Stimulated activated CD4-positive, alpha-beta T cell treated with anti-CD3 and anti-CD28 coated beads, Interleukin-15, amount 100 ng/mL, for 24 hours (primary cell): ENCODE results near the gene FLAD1.

Experiments
- DNase-seq: peaks from one replicate; pipeline ENCODE4 v3.0.0-alpha.2; 2020

FLAD1 gene

GRCh38 chr1:155018617-155019348, 35.6 kb downstream of the FLAD1 start:
- no peak for DNase-seq

- no peak for DNase-seq
Observed at GRCh38 chr1:155019377-155020245, 36.5 kb downstream of the FLAD1 start.

- no peak for DNase-seq
Observed at GRCh38 chr1:155022136-155022926, 39.2 kb downstream of the FLAD1 start.

GRCh38 chr1:155022927-155023236, 39.7 kb downstream of the FLAD1 start:
- DNase-seq, result no peak

- no peak for DNase-seq
Observed at GRCh38 chr1:155023627-155024026, 40.5 kb downstream of the FLAD1 start.

GRCh38 chr1:155024315-155024714, 41.2 kb downstream of the FLAD1 start:
- no peak for DNase-seq

GRCh38 chr1:155026154-155026553, 43.0 kb downstream of the FLAD1 start:
- DNase-seq, result no peak

- no peak for DNase-seq
Observed at GRCh38 chr1:155026588-155026987, 43.4 kb downstream of the FLAD1 start.

- no peak for DNase-seq
Observed at GRCh38 chr1:155029513-155030242, 46.5 kb downstream of the FLAD1 start.

GRCh38 chr1:155030243-155030795, 47.2 kb downstream of the FLAD1 start:
- DNase-seq, result no peak

GRCh38 chr1:155030899-155031298, 47.8 kb downstream of the FLAD1 start:
- DNase-seq, result no peak

- no peak for DNase-seq
Observed at GRCh38 chr1:155032886-155033285, 49.7 kb downstream of the FLAD1 start.

- no peak for DNase-seq
Observed at GRCh38 chr1:155033524-155033923, 50.4 kb downstream of the FLAD1 start, which contains the start of the genes DCST1 and DCST2. Gene DCST1, plus strand, starts transcription at chr1:155033824. Its CDS starts 213 bp downstream, at chr1:155034037. Gene DCST2, minus strand, starts transcription at chr1:155033781. Its CDS starts 80 bp downstream, at chr1:155033701.

- DNase-seq, result no peak
Observed at GRCh38 chr1:155034318-155035208, 51.4 kb downstream of the FLAD1 start.

GRCh38 chr1:155035936-155036335, 52.8 kb downstream of the FLAD1 start:
- no peak for DNase-seq

GRCh38 chr1:155037043-155037442, 53.9 kb downstream of the FLAD1 start:
- no peak for DNase-seq

- no peak for DNase-seq
Observed at GRCh38 chr1:155037851-155038441, 54.8 kb downstream of the FLAD1 start.

GRCh38 chr1:155038602-155039307, 55.6 kb downstream of the FLAD1 start:
- DNase-seq, result no peak

GRCh38 chr1:155039308-155039669, 56.1 kb downstream of the FLAD1 start:
- no peak for DNase-seq
